HG03159 (cell line): ENCODE measurements around the gene TAS2R42.

ENCODE experiments used
- ATAC-seq: cut with Tn5 transposase; IDR thresholded peaks from one replicate; pipeline ENCODE4 v1.9.1; 2021; ENCODE audit warnings: mild to moderate bottlenecking, moderate library complexity; ENCODE audit not compliant: unreplicated experiment

Gene TAS2R42

GRCh38 chr12:11186837-11187236 lies at the start of gene TAS2R42:
TAS2R42 (minus strand) TSS chr12:11186937; CDS start chr12:11186937, 0 bp downstream.
- ATAC-seq, result no peak

GRCh38 chr12:11233532-11233931 lies 46.8 kb upstream of the TAS2R42 start:
- ATAC-seq, result no peak

GRCh38 chr12:11228296-11228879 lies 41.7 kb upstream of the TAS2R42 start:
- ATAC-seq, result peak; percentile 70

GRCh38 chr12:11227373-11227772 lies 40.6 kb upstream of the TAS2R42 start:
- no peak for ATAC-seq

- ATAC-seq, result no peak
Measured at GRCh38 chr12:11209113-11209512, 22.4 kb upstream of the TAS2R42 start.

- ATAC-seq, result no peak
Measured at GRCh38 chr12:11204173-11204572, 17.4 kb upstream of the TAS2R42 start.

- ATAC-seq, result no peak
Measured at GRCh38 chr12:11202811-11203210, 16.1 kb upstream of the TAS2R42 start.

GRCh38 chr12:11183011-11183410 lies 3.7 kb downstream of the TAS2R42 start:
- no peak for ATAC-seq

- ATAC-seq, result no peak
Measured at GRCh38 chr12:11182529-11182928, 4.2 kb downstream of the TAS2R42 start.

- ATAC-seq, result no peak
Measured at GRCh38 chr12:11178250-11178649, 8.5 kb downstream of the TAS2R42 start.

- ATAC-seq, result no peak
Measured at GRCh38 chr12:11174022-11174421, 12.7 kb downstream of the TAS2R42 start.

GRCh38 chr12:11171969-11172675 lies 14.6 kb downstream of the TAS2R42 start:
- ATAC-seq, result no peak

GRCh38 chr12:11171145-11171968 lies 15.4 kb downstream of the TAS2R42 start, which contains the start of gene SMIM10L1:
SMIM10L1 (plus strand) TSS chr12:11171194; CDS start chr12:11171357, 163 bp downstream.
- peak; percentile 95 for ATAC-seq

GRCh38 chr12:11170810-11171144 lies 16.0 kb downstream of the TAS2R42 start:
- no peak for ATAC-seq

- ATAC-seq, result no peak
Measured at GRCh38 chr12:11166300-11166699, 20.4 kb downstream of the TAS2R42 start.

- ATAC-seq, result no peak
Measured at GRCh38 chr12:11164384-11164783, 22.4 kb downstream of the TAS2R42 start.

GRCh38 chr12:11162502-11162901 lies 24.2 kb downstream of the TAS2R42 start:
- no peak for ATAC-seq

GRCh38 chr12:11158885-11159444 lies 27.8 kb downstream of the TAS2R42 start:
- no peak for ATAC-seq

GRCh38 chr12:11154400-11154925 lies 32.3 kb downstream of the TAS2R42 start:
- ATAC-seq, result no peak

- no peak for ATAC-seq
Measured at GRCh38 chr12:11152725-11153124, 34.0 kb downstream of the TAS2R42 start.

GRCh38 chr12:11150832-11151231 lies 35.9 kb downstream of the TAS2R42 start:
- ATAC-seq, result no peak
